Activated B cell treated with CpG ODN at 0.5 μM for 24 hours (primary cell): ENCODE data around the gene RNF103. TPM values are rescaled to one million over a fixed set of nuclear protein-coding genes. Genes with fewer than 3 reads are reported as not detected.

Experiments
- ATAC-seq: fragments of 200-7000 bp; cut with Tn5 transposase; one replicate; pipeline ENCODE4 v1.10.0; 2021; ENCODE audit warnings: low read depth, mild to moderate bottlenecking, moderate library complexity
- CTCF ChIA-PET: fragments of 350-600 bp; sonication (Branson Sonifier 250); formaldehyde crosslinking; loops from one replicate; lab custom pipeline; 2021; ENCODE audit warnings: antibody characterized with exemption; lab: Charles Lee
- POLR2A ChIA-PET: fragments of 350-600 bp; sonication (Branson Sonifier 250); formaldehyde crosslinking; loops from one replicate; lab custom pipeline; 2021; ENCODE audit warnings: antibody characterized with exemption; lab: Charles Lee
- DNase-seq: peaks from one replicate; pipeline ENCODE4 v3.0.0; 2022
- H3K27ac Mint-ChIP-seq: one replicate; pipeline ENCODE4 v1.8.0; 2020; ENCODE audit warnings: mixed read lengths
- H3K27me3 Mint-ChIP-seq: one replicate; pipeline ENCODE4 v1.8.0; 2021; ENCODE audit warnings: mixed read lengths
- H3K36me3 Mint-ChIP-seq: one replicate; pipeline ENCODE4 v1.8.0; 2021; ENCODE audit warnings: low read depth, mixed read lengths
- H3K4me1 Mint-ChIP-seq: one replicate; pipeline ENCODE4 v1.8.0; 2021; ENCODE audit warnings: mixed read lengths
- H3K4me3 Mint-ChIP-seq: one replicate; pipeline ENCODE4 v1.8.0; 2020; ENCODE audit warnings: mild to moderate bottlenecking, mixed read lengths
- H3K9me3 Mint-ChIP-seq: one replicate; pipeline ENCODE4 v1.8.0; 2020; ENCODE audit warnings: mixed read lengths
- intact Hi-C: fragments of 100-400 bp; cut with micrococcal nuclease; formaldehyde crosslinking; loops from one replicate; pipeline ENCODE4 v1.15.1; 2024
- total RNA-seq: library from RNA; stranded (reverse); gene quantifications from 2 replicates; pipeline ENCODE4 v1.2.3, GENCODE V29; 2022
- TF ChIP-seq, protein P1 (sequence below): fragments of 200-600 bp; IDR thresholded peaks from one replicate; pipeline ENCODE4 v1.8.0; 2022; ENCODE audit warnings: antibody characterized with exemption, mild to moderate bottlenecking

RNF103 gene
- total RNA-seq, 1 donor from 2014 or later: 22.2 TPM

- Mint-ChIP-seq H3K4me1 (no peaks in the 10 kb centered on the region), H3K27ac (no peak overlapping the region), H3K4me3 (no peak overlapping the region), H3K9me3 (peaks cover 15% of the 10 kb centered on the region), H3K27me3 (no peaks in the 10 kb centered on the region), H3K36me3 (peaks cover 11% of the 10 kb centered on the region)
- POLR2A ChIA-PET: no interaction called here
- TF ChIP-seq, protein P1, sequence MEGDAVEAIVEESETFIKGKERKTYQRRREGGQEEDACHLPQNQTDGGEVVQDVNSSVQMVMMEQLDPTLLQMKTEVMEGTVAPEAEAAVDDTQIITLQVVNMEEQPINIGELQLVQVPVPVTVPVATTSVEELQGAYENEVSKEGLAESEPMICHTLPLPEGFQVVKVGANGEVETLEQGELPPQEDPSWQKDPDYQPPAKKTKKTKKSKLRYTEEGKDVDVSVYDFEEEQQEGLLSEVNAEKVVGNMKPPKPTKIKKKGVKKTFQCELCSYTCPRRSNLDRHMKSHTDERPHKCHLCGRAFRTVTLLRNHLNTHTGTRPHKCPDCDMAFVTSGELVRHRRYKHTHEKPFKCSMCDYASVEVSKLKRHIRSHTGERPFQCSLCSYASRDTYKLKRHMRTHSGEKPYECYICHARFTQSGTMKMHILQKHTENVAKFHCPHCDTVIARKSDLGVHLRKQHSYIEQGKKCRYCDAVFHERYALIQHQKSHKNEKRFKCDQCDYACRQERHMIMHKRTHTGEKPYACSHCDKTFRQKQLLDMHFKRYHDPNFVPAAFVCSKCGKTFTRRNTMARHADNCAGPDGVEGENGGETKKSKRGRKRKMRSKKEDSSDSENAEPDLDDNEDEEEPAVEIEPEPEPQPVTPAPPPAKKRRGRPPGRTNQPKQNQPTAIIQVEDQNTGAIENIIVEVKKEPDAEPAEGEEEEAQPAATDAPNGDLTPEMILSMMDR: no peak
- ATAC-seq (no peak), DNase-seq (no peak)
- intact Hi-C loops: no loop called here
- CTCF ChIA-PET: no interaction called here
Observed at GRCh38 chr2:86646329-86646728, 22.7 kb upstream of the RNF103 start.

- POLR2A ChIA-PET: no interaction called here
- Mint-ChIP-seq H3K27ac (no peak overlapping the region), H3K4me3 (no peak overlapping the region), H3K27me3 (no peaks in the 10 kb centered on the region), H3K4me1 (no peaks in the 10 kb centered on the region), H3K36me3 (peaks cover 11% of the 10 kb centered on the region), H3K9me3 (peaks cover 17% of the 10 kb centered on the region)
- DNase-seq: no peak
- TF ChIP-seq, protein P1: no peak
- CTCF ChIA-PET: no interaction called here
- intact Hi-C loops: no loop called here
- ATAC-seq: no peak
Observed at GRCh38 chr2:86645752-86646151, 22.1 kb upstream of the RNF103 start.

DNA sequence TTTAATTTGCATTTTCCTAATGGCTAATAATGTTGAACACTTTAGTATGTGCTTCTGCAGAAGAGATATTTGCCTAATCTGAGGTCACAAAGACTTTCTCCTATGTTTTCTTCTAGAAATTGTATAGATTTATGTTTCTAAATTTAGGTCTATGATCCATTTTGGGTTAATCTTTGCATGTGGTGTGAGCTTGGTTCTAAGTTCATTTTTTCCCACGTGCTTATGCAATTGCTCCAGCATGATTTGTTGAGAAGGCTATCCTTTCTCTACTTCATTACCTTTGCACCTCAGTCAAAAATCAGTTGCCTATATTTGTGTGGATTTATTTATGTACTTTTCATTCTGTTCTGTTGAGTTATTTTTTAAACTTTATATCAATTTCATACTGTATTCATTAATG is 15.0 kb upstream of the RNF103 start:
- no peak for ATAC-seq
- Mint-ChIP-seq H3K4me1 (no peaks in the 10 kb centered on the region), H3K9me3 (peaks cover 5% of the 10 kb centered on the region), H3K27me3 (no peaks in the 10 kb centered on the region), H3K36me3 (peaks cover 2% of the 10 kb centered on the region), H3K4me3 (no peak overlapping the region), H3K27ac (no peak overlapping the region)
- ChIA-PET CTCF (no interaction called here), POLR2A (no interaction called here)
- TF ChIP-seq, protein P1: no peak
- no peak for DNase-seq
- intact Hi-C loops: no loop called here

DNA sequence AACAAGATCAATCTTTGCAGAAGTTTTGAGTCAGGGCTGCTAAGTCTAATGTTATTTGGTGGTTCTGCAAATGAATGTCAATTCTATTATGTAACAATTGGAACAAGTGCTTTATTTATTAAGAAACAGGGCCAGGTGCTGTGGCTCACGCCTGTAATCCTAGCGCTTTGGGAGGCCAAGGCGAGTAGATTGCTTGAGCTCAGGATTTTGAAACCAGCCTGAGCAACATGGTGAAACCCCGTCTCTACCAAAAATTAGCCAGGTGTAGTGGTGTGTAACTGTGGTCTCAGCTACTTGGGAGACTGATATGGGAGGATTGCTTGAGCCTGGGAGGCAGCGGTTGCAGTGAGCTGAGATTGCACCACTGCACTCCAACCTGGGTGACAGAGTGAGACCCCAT is 13.2 kb upstream of the RNF103 start:
- no peaks in the 10 kb centered on the region for H3K27me3 Mint-ChIP-seq
- intact Hi-C loops: no loop called here
- H3K9me3 Mint-ChIP-seq: peaks cover 5% of the 10 kb centered on the region
- H3K36me3 Mint-ChIP-seq: peaks cover 2% of the 10 kb centered on the region
- POLR2A ChIA-PET: interaction anchor here (1.6 kb wide), 1 partner anchor 196 kb away, joined by 3 read pairs; the partner anchor contains the start of gene KDM3A
- DNase-seq (no peak), ATAC-seq (no peak)
- CTCF ChIA-PET: no interaction called here
- TF ChIP-seq, protein P1: no peak
- H3K4me1 Mint-ChIP-seq: no peaks in the 10 kb centered on the region
- no peak overlapping the region for H3K4me3 Mint-ChIP-seq
- no peak overlapping the region for H3K27ac Mint-ChIP-seq

GRCh38 chr2:86634352-86634751 is 10.7 kb upstream of the RNF103 start:
- Mint-ChIP-seq H3K9me3 (no peaks in the 10 kb centered on the region), H3K36me3 (no peaks in the 10 kb centered on the region), H3K27me3 (no peaks in the 10 kb centered on the region), H3K4me3 (no peak overlapping the region), H3K4me1 (no peaks in the 10 kb centered on the region), H3K27ac (no peak overlapping the region)
- intact Hi-C loops: no loop called here
- ChIA-PET POLR2A (interaction anchor here (1.1 kb wide), 1 partner anchor 13 kb away, joined by 3 read pairs; no protein-coding TSS in a partner anchor), CTCF (no interaction called here)
- no peak for ATAC-seq
- TF ChIP-seq, protein P1: no peak
- no peak for DNase-seq
